GM19023 (cell line): Measurements from ENCODE around the gene PDK3.

Experiments used
- ATAC-seq: cut with Tn5 transposase; IDR thresholded peaks from one replicate; pipeline ENCODE4 v1.9.1; 2021; ENCODE audit warnings: mild to moderate bottlenecking, moderate library complexity; ENCODE audit not compliant: unreplicated experiment

Gene PDK3

GRCh38 chrX:24547961-24548360 lies 82.9 kb downstream of the PDK3 start:
- no peak for ATAC-seq

DNA sequence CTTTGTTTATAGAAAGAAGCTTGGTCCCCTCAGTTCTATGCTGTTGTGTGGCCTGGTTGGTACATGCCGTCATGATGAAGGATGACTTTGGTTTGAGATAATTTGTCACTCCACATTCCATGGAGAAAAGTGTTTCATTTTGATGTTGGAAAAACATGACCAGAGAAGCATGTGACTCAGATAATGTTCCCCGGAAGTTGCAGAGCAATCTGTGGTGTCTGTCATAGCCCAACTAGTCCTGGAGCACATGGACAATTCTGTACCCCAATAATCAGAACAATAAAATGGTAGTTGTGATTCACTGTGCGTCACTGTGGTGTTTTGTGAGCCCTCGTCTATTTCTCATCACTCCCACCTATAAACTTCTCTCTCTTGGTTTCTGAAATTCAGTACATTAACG lies 85.1 kb downstream of the PDK3 start:
- no peak for ATAC-seq

DNA sequence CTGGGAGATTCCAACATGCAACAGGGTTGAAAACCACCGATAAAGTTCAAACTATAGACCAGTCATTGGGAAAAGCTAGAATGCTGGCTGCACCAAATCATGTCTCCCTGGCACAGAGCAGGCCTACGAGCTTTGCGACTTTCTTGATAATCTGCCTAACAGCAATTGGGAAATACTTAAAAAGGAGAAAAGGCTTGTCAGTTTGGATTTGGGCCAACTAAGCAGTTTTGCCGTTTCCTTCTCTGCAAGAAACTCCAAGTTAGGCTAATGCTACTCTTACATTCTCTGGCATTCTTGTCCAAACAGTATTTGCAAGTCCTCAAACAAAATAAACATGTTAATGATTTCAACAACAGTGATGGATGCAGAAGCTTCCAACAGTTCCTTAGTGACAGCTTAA lies 87.9 kb downstream of the PDK3 start:
- ATAC-seq, result no peak

DNA sequence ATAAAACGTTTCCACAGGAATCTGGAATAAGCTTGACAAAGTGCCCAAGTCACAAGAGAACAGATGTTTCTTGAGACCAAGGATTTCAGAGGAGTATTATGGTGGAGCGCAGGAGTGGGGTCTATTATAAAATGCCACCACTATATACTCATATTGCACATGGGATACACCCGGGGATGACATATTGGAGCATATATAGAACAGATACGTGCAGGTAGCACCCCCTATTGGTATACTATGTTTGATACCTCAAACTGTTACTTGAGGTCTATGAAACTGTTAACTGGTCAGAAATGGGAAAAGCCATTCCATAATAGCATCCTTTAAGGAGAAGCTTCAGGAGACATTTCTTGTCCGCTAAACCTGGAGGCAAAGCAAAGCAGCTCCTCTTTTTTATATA lies 96.0 kb downstream of the PDK3 start:
- ATAC-seq, result no peak

DNA sequence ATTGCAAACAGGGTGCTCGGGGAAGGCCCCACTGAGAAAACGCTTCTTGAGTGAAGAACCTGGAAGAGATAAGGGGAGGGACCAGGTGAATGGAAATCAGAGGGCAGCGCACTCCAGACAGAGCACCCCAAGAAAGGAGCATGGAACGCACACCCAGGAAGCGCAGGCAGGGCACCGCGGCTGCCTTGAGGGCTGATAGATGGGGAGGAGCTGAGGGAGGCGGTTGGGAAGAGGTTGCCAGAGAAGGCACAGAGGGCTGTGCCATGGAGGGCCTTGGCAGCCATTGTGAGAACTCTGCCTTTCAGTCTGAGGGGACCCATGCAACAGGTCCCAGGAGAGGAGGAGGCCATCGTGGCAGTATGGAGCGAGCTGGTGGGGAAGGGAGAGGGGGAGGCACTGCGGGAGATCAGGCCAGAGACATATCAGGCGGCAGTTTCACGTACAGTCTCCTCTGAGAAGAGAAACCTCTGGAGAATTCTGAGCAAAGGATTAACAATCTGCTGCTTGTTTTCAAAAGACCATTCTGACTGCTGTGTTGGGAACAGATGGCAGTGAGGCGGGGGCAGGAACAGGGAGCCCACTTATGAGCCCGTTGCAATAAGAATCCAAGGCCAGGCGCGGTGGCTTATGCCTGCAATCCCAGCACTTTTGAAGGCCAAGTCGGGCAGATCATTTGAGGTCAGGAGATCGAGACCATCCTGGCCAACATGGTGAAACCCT lies 98.4 kb downstream of the PDK3 start:
- no peak for ATAC-seq

GRCh38 chrX:24566240-24566639 lies 101.2 kb downstream of the PDK3 start:
- ATAC-seq, result no peak

- no peak for ATAC-seq
These were observed 102.1 kb downstream of the PDK3 start for GRCh38 chrX:24567169-24567568.

DNA sequence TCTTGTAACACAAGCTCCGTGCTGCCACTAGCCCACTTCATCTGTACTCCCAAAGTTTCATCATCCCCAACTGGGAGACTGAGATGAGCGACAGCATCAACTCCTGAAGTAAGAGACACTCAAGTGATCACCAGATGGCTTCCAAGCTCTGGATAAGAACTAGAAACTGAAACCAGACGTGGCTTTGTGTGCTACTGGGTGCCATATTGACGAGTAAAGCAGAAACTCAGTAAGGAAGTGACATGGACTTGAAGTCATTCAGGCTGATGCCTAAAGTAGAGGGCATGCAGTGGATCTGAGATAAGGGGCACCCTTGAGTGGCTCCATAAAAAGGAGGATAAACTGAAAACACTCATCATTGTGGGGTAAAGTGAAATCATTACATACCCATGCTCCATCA lies 109.7 kb downstream of the PDK3 start:
- no peak for ATAC-seq

- ATAC-seq, result no peak
These were observed 110.4 kb downstream of the PDK3 start for GRCh38 chrX:24575496-24575895.

DNA sequence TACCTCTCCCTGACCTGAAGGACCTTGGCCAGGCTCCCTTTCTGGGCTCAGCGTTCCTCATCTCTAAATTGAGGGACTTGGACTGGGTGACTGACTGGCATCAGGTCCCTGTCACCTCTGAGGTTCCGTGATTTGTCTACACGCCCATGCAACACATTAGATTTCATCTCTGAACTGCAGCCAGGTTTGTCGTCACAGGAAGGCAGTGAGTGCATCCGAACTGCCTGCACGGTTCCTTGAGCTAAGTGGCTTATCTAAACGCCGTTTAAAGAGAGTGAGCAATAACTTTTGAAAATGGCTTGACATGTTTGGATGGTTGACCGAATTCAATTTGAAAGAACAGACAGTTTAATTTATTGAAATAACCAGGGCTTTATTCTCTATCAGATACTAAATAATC lies 112.0 kb downstream of the PDK3 start:
- no peak for ATAC-seq
